Osteoblast (primary cell): ENCODE measurements around the gene EFHD2. TPM values are rescaled to one million over a fixed set of nuclear protein-coding genes. Genes with fewer than 3 reads are reported as not detected.

Source experiments
- DNase-seq: peaks from one replicate; pipeline ENCODE4 v3.0.0; 2011; ENCODE audit warnings: low spot score, mixed read lengths; ENCODE audit not compliant: insufficient read length; ENCODE audit errors: missing footprints
- H2AFZ ChIP-seq: 2 replicates; pipeline ENCODE4 v1.6.0; 2011; ENCODE audit warnings: mild to moderate bottlenecking, low read length
- H3K27ac ChIP-seq: 2 replicates; pipeline ENCODE4 v1.5.1; 2011; ENCODE audit warnings: mild to moderate bottlenecking, low read depth, low read length, moderate library complexity
- H3K27me3 ChIP-seq: 2 replicates; pipeline ENCODE4 v1.6.0; 2012; ENCODE audit warnings: mild to moderate bottlenecking, control low read depth, inconsistent platforms, low read length, moderate library complexity; ENCODE audit not compliant: insufficient read depth
- H3K36me3 ChIP-seq: 2 replicates; pipeline ENCODE4 v1.5.1; 2011; ENCODE audit warnings: mild to moderate bottlenecking, low read length, control low read depth, moderate library complexity; ENCODE audit not compliant: insufficient read depth
- H3K4me1 ChIP-seq: 2 replicates; pipeline ENCODE4 v1.5.1; 2011; ENCODE audit warnings: mild to moderate bottlenecking, low read length, control low read depth, moderate library complexity; ENCODE audit not compliant: insufficient read depth
- H3K4me2 ChIP-seq: 2 replicates; pipeline ENCODE4 v1.6.0; 2011; ENCODE audit warnings: mild to moderate bottlenecking, low read length; ENCODE audit not compliant: insufficient read depth
- H3K4me3 ChIP-seq: fragments of 200-600 bp; sonication (generic); 3 replicates; pipeline ENCODE4 v1.5.1; 2012; ENCODE audit warnings: mild to moderate bottlenecking, low read length, inconsistent platforms; ENCODE audit not compliant: insufficient read depth
- H3K79me2 ChIP-seq: 2 replicates; pipeline ENCODE4 v1.6.0; 2012; ENCODE audit warnings: mild to moderate bottlenecking, low read length, control low read depth, inconsistent platforms; ENCODE audit not compliant: insufficient read depth
- H3K9me3 ChIP-seq: 2 replicates; pipeline ENCODE4 v1.5.1; 2011; ENCODE audit warnings: low read depth, low read length, control low read depth
- H4K20me1 ChIP-seq: 2 replicates; pipeline ENCODE4 v1.6.0; 2012; ENCODE audit warnings: mild to moderate bottlenecking, low read length, control low read depth; ENCODE audit not compliant: insufficient read depth
- total RNA-seq: library from RNA; depleted of rRNA; stranded (reverse); fragments of >200 nt; gene quantifications from 2 replicates; pipeline ENCODE4 v1.2.3, GENCODE V29; 2012
- TF ChIP-seq, protein P1 (sequence below): IDR thresholded peaks from 2 replicates; pipeline ENCODE4 v1.5.1; 2011; ENCODE audit warnings: mild to moderate bottlenecking, low read depth, low read length, moderate library complexity; ENCODE audit errors: extremely low read depth

EFHD2 gene
- total RNA-seq, 1 donor = 35.8 TPM

- Histone ChIP-seq H3K4me3 (no peak overlapping the region), H3K4me2 (no peak overlapping the region), H4K20me1 (no peaks in the 10 kb centered on the region), H3K27ac (no peak overlapping the region), H3K79me2 (no peaks in the 10 kb centered on the region), H3K36me3 (no peaks in the 10 kb centered on the region), H2AFZ (no peak overlapping the region), H3K27me3 (no peaks in the 10 kb centered on the region), H3K4me1 (no peaks in the 10 kb centered on the region), H3K9me3 (peaks cover 5% of the 10 kb centered on the region)
- TF ChIP-seq, protein P1, sequence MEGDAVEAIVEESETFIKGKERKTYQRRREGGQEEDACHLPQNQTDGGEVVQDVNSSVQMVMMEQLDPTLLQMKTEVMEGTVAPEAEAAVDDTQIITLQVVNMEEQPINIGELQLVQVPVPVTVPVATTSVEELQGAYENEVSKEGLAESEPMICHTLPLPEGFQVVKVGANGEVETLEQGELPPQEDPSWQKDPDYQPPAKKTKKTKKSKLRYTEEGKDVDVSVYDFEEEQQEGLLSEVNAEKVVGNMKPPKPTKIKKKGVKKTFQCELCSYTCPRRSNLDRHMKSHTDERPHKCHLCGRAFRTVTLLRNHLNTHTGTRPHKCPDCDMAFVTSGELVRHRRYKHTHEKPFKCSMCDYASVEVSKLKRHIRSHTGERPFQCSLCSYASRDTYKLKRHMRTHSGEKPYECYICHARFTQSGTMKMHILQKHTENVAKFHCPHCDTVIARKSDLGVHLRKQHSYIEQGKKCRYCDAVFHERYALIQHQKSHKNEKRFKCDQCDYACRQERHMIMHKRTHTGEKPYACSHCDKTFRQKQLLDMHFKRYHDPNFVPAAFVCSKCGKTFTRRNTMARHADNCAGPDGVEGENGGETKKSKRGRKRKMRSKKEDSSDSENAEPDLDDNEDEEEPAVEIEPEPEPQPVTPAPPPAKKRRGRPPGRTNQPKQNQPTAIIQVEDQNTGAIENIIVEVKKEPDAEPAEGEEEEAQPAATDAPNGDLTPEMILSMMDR = no peak
- no peak for DNase-seq
Measured at GRCh38 chr1:15397236-15397635, 12.5 kb upstream of the EFHD2 start.

- Histone ChIP-seq H3K36me3 (no peaks in the 10 kb centered on the region), H3K79me2 (no peaks in the 10 kb centered on the region), H4K20me1 (no peaks in the 10 kb centered on the region), H3K4me1 (no peaks in the 10 kb centered on the region), H3K27ac (no peak overlapping the region), H3K4me3 (no peak overlapping the region), H3K4me2 (no peak overlapping the region), H3K27me3 (no peaks in the 10 kb centered on the region), H2AFZ (no peak overlapping the region), H3K9me3 (peaks cover 5% of the 10 kb centered on the region)
- TF ChIP-seq, protein P1 = no peak
- DNase-seq = no peak
Measured at GRCh38 chr1:15399710-15400109, 10.0 kb upstream of the EFHD2 start.

GRCh38 chr1:15400627-15401026, 9.1 kb upstream of the EFHD2 start:
- H3K27ac ChIP-seq = no peak overlapping the region
- H3K79me2 ChIP-seq = no peaks in the 10 kb centered on the region
- DNase-seq = no peak
- H2AFZ ChIP-seq = no peak overlapping the region
- H3K9me3 ChIP-seq = peaks cover 5% of the 10 kb centered on the region
- no peak overlapping the region for H3K4me2 ChIP-seq
- TF ChIP-seq, protein P1 = no peak
- H3K27me3 ChIP-seq = no peaks in the 10 kb centered on the region
- H3K4me3 ChIP-seq = no peak overlapping the region
- no peaks in the 10 kb centered on the region for H3K36me3 ChIP-seq
- H4K20me1 ChIP-seq = no peaks in the 10 kb centered on the region
- no peaks in the 10 kb centered on the region for H3K4me1 ChIP-seq

DNA sequence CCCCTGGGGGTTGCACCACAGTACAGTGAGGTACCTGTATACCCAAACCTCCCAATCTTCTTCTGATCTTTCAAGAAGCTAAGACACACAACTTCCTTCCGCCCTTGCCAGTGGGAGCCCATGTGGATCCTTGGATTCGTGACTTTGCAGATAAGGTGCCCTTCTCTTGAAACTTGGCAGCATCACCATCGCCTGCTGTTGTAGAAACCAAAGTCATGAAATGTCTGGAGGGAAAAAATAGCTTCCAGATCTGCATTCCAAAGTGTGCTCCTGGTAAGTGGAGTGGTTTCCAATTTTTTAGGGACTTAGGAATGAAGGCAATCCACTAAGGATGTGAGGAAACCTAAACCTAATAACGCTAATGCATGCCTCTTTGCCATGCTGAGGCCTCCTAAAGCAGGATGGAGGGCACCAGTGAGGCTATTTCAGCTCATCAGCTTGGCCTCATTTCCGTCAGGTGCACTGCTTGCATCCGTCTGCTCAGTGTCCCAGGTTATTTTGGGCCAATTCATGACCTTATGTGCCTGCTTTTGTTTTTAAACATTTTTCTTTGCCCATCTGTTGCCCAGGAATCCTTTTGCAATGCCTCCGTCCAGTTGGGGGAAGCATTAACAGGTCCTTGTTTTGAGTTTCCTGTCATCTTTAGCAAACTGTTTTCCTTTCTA, 8.2 kb upstream of the EFHD2 start:
- no peaks in the 10 kb centered on the region for H4K20me1 ChIP-seq
- H3K79me2 ChIP-seq = no peaks in the 10 kb centered on the region
- H3K27ac ChIP-seq = no peak overlapping the region
- no peaks in the 10 kb centered on the region for H3K27me3 ChIP-seq
- H2AFZ ChIP-seq = no peak overlapping the region
- no peaks in the 10 kb centered on the region for H3K36me3 ChIP-seq
- no peak for DNase-seq
- H3K4me3 ChIP-seq = no peak overlapping the region
- TF ChIP-seq, protein P1 = no peak
- peaks cover 5% of the 10 kb centered on the region for H3K9me3 ChIP-seq
- peaks cover under 1% of the 10 kb centered on the region for H3K4me1 ChIP-seq
- H3K4me2 ChIP-seq = no peak overlapping the region
